COLO829 (cell line): ENCODE measurements around the gene TCP11L1.
A peak's percentile ranks its signal among the peaks of the same experiment; 100 is the strongest.
"Not testable (repeated sequence)": the region's sequence is repeated elsewhere in the genome, so short reads cannot be mapped to it uniquely, and the experiment has no call there.

Source experiments
- DNase-seq: peaks from one replicate; pipeline ENCODE4 v3.0.0; 2012; ENCODE audit warnings: low spot score

TCP11L1 gene

GRCh38 chr11:33039274-33040032 is at the start of gene TCP11L1:
TCP11L1 (plus strand) TSS chr11:33039572; CDS start chr11:33043774, 4,202 bp downstream.
- DNase-seq, result peak; percentile 37

- no peak for DNase-seq
These were observed 48.9 kb upstream of the TCP11L1 start for GRCh38 chr11:32990481-32990880.

- DNase-seq, result no peak
These were observed 47.9 kb upstream of the TCP11L1 start for GRCh38 chr11:32991427-32991826.

DNA sequence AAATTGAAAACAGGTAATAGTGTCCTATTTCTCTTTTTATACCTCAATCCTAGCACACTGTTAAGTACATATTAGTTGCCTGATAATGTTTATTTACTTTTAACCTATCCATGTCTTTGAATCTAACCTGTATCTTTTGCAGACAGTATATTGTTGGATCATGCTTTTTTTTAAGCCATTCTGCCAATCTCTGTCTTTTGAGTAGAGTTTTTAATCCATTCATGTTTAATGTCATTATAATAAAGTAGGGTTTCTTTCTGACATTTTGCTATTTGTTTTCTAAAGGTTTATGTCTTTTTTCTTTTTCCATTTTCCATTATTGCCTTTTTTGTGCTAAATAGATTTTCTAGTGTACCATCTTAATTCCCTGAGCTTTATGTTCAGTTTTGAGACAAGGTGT is 47.5 kb upstream of the TCP11L1 start:
- no peak for DNase-seq

GRCh38 chr11:33000181-33000580 is 39.2 kb upstream of the TCP11L1 start:
- no peak for DNase-seq

GRCh38 chr11:33001281-33001680 is 38.1 kb upstream of the TCP11L1 start:
- no peak for DNase-seq

DNA sequence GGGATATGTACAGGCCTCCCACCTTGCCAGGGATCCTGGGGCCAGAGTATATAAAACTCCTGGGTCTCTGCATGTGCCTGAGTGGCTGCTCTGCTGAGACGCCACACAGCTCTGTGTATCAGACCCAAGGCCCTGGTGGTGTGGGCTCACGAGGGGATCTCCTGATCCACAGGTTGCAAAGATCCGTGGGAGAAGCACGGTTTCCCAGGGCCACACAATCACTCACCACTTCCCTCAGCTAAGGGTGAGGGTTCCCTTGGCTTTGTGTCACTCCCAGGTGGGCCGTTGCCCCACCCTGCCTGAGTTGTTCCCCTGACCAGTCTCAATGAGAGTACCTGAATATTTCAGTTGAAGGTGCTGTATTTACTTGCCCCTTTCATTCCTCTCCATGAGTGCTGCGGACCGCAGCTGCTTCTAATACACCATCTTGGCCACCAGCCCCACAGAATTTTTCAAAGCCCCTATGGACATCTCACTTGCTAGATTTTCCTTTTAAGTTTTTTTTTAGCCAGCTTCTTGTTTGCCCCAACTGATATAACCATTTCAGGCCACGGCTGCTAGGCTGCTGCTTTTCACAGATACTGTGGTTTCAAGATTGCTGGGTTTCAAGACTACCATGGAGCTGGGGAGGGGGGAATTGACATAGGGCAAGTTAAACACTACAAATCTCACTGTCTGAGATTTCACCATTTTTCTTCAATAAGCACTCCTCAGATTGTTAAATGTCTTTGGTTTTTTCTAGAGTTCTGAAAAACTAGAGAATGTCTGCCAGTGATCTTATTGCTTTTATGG is 37.4 kb upstream of the TCP11L1 start:
- DNase-seq, result no peak

- no peak for DNase-seq
These were observed 34.2 kb upstream of the TCP11L1 start for GRCh38 chr11:33005175-33005574.

- DNase-seq, result no peak
These were observed 33.4 kb upstream of the TCP11L1 start for GRCh38 chr11:33006010-33006409.

- DNase-seq, result no peak
These were observed 25.6 kb upstream of the TCP11L1 start for GRCh38 chr11:33013755-33014154.

- DNase-seq, result peak; percentile 69
These were observed 23.5 kb upstream of the TCP11L1 start, which contains the start of gene DEPDC7 for GRCh38 chr11:33015621-33016551. DEPDC7 (plus strand) TSS chr11:33015878; CDS start chr11:33015956, 78 bp downstream.

GRCh38 chr11:33016654-33017053 is 22.7 kb upstream of the TCP11L1 start:
- DNase-seq, result no peak

DNA sequence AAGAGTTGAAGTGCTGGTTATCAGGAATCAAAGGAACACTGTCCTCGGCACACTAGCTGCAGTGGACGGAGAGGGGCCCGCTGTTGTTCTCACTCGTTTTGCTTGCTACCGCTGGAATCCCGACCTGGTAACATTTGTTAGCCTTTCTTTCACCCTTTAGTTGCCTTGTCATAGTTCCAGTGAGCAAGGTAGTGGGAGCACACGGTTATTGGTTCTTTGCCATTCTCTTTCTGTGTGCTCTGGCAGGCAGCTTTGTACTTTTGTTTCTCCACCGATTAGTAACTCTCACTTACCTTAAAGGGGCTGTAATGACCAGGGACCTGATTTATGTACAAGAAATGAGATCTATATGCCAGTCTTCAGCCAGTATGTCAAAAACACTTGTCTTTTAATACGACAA is 21.9 kb upstream of the TCP11L1 start:
- DNase-seq, result no peak

DNA sequence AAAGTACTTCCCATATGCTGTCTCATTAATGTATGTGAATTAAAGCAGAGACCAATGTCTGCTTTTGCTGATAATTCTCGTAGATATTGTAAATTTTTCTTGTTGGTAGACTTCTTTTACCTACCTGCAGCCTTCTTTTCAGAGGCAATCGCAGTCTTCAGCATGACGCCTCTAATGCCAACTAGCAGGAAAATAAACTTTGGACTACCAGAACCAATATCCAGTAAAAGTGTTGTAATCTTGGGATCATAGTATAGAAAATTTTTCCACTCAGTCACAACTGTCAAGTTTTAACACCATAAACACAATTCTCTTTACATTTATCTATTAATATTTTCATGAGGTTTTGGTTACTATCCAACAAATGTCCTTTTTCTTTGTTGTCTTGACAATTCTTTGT is 21.4 kb upstream of the TCP11L1 start:
- no peak for DNase-seq

GRCh38 chr11:33018840-33019239 is 20.5 kb upstream of the TCP11L1 start:
- no peak for DNase-seq

DNA sequence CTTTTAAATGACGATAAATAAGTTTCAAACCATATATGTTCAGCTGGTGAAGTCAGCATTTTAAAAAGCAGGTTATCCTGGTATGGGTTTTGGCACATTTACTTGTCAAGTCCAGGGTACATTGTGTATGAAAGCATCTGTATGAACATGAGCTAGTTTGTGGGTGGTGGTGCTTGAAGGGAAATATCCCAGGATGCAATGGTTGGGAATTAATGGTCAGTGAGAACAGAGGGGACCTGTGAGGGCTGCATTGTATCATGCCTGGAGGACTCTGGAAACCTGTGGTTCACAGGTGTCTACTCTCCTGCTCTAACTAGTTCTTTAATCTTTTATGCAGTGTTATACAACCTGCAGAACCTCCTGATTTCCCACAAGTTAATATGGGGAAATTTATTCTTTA is 17.9 kb upstream of the TCP11L1 start:
- DNase-seq, result no peak

GRCh38 chr11:33021937-33022336 is 17.4 kb upstream of the TCP11L1 start:
- DNase-seq, result no peak

- no peak for DNase-seq
These were observed 14.0 kb upstream of the TCP11L1 start for GRCh38 chr11:33025339-33025722.

GRCh38 chr11:33027233-33027632 is 12.1 kb upstream of the TCP11L1 start:
- DNase-seq, result no peak

DNA sequence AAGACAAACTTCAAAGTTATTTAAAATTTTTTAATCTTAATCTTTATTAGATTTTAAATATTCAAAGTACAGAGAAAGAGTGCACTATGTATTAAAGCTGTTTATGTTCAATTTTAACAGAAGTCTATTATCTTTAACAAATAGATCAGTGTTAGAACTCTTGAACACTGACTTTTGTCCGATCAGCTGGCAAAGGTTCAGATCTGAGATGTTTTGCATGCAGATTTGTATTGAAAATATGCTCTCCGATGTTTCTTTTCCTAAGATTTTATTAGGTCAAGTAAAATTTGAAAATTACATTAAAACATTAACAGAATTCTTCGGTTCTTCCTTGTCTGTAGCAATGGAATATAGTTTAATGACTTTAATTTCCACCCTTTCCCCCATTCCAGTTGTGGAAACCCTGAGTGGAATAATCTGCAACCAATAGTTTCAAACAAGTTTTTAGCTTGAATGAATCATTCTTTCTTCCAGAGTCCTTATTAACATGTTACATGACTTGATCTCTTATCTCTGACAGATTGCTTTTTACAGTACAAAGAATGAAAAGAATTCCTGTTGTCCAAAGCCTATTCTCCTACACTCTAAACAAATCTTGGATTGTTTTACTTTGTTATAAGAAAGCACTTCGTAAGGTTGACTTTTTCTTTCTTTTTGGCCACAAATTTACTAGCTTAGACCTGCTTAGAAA is 11.4 kb upstream of the TCP11L1 start:
- peak; percentile 64 for DNase-seq

- no peak for DNase-seq
These were observed 10.8 kb upstream of the TCP11L1 start for GRCh38 chr11:33028537-33028914.

- DNase-seq, result not testable (repeated sequence)
These were observed 10.2 kb upstream of the TCP11L1 start for GRCh38 chr11:33029218-33029617.
